Measurements from ENCODE around the gene RS1. TPM values are rescaled to one million over a fixed set of nuclear protein-coding genes. Genes with fewer than 3 reads are reported as not detected.

The RS1 gene
- polyA plus RNA-seq (ENCODE audit: insufficient read length) = 0.06 TPM

GRCh38 chrX:18672008-18672407, at the start of gene RS1:
TSS of gene RS1 (minus strand) at chrX:18672108. CDS start at chrX:18672068, 40 bp downstream.
- DNase-seq = no peak

- DNase-seq = no peak
Observed at GRCh38 chrX:18719852-18720251, 47.9 kb upstream of the RS1 start.

GRCh38 chrX:18714910-18715309, 43.0 kb upstream of the RS1 start:
- no peak for DNase-seq

GRCh38 chrX:18709833-18710232, 37.9 kb upstream of the RS1 start:
- no peak for DNase-seq

GRCh38 chrX:18707426-18708049, 35.6 kb upstream of the RS1 start, which contains the start of gene PPEF1:
TSS of gene PPEF1 (plus strand) at chrX:18707645. CDS start at chrX:18707781, 136 bp downstream.
- DNase-seq = peak; percentile 24

GRCh38 chrX:18702362-18703195, 30.7 kb upstream of the RS1 start:
- DNase-seq = no peak

- DNase-seq = no peak
Observed at GRCh38 chrX:18701621-18702361, 29.9 kb upstream of the RS1 start.

GRCh38 chrX:18698737-18699650, 27.1 kb upstream of the RS1 start:
- no peak for DNase-seq

- DNase-seq = no peak
Observed at GRCh38 chrX:18696653-18697052, 24.7 kb upstream of the RS1 start.

- DNase-seq = no peak
Observed at GRCh38 chrX:18692541-18692940, 20.6 kb upstream of the RS1 start.

- no peak for DNase-seq
Observed at GRCh38 chrX:18691431-18691830, 19.5 kb upstream of the RS1 start.

GRCh38 chrX:18687856-18688495, 16.1 kb upstream of the RS1 start:
- DNase-seq = no peak

- no peak for DNase-seq
Observed at GRCh38 chrX:18682979-18683387, 11.1 kb upstream of the RS1 start.

- DNase-seq = no peak
Observed at GRCh38 chrX:18681996-18682395, 10.1 kb upstream of the RS1 start.

GRCh38 chrX:18677161-18677869, 5.4 kb upstream of the RS1 start:
- no peak for DNase-seq

GRCh38 chrX:18676470-18676869, 4.6 kb upstream of the RS1 start:
- no peak for DNase-seq

GRCh38 chrX:18676050-18676449, 4.1 kb upstream of the RS1 start:
- DNase-seq = no peak

GRCh38 chrX:18674788-18675735, 3.2 kb upstream of the RS1 start:
- DNase-seq = peak; percentile 83

GRCh38 chrX:18674417-18674787, 2.5 kb upstream of the RS1 start:
- DNase-seq = peak; percentile 13

All from hindlimb muscle (tissue), 1 donor.